Measurements from ENCODE around the gene HOXD13.

HOXD13 gene

DNA sequence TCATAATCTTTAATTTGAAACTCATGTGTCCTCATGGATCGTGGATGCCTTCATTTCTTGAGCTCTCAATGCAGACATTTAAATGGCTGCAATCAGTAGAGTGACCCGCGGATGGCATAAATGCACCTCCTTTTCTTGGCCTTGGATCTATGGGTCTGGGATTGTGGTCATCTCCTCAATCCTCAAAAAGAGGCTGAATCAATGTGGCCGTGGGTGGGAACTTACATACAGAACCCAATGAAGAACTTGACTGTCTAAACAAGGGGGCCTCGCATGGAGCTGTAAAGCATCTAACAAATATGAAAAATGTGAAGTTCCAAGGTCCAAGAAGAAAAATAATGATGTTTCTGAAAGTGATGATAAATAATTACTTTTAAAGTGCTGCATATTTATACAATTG lies 2.9 kb downstream of the HOXD13 start:
- no peak for DNase-seq (ENCODE audit: low spot score)

DNA sequence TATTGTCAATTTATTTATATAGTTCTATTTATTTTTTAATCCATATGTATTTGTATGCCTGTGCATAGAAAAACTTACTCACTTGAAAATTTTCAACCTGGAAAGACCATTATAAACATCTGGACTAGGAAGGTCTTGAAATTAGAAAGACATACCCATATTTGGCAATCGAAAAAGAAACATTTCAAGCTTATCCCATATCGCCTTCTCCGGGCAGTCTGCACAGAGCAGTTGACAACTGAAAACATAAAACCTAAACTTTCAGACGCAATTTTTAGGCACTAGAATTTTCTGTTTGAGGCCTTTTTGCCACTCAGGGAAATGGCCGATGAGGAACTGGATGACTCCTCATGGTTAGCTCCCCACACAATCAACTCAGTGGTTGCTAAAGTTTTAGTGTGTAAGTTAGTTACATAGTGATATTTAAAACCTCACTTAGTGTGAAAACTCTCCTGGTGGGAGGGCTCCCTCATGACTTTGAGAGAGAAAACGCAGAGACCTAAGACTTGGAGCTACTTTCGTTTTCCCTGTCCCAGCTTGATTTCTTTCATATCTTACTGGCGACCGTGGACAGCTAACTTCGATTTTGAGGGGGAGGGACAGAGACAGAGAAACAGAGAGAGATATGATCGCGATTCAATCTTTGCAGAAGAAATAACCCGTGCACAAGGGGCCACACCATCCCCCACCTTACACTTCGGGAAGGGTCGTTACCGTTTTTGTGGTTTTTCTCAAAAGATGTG lies 3.9 kb downstream of the HOXD13 start:
- DNase-seq (ENCODE audit: low spot score) = no peak

DNA sequence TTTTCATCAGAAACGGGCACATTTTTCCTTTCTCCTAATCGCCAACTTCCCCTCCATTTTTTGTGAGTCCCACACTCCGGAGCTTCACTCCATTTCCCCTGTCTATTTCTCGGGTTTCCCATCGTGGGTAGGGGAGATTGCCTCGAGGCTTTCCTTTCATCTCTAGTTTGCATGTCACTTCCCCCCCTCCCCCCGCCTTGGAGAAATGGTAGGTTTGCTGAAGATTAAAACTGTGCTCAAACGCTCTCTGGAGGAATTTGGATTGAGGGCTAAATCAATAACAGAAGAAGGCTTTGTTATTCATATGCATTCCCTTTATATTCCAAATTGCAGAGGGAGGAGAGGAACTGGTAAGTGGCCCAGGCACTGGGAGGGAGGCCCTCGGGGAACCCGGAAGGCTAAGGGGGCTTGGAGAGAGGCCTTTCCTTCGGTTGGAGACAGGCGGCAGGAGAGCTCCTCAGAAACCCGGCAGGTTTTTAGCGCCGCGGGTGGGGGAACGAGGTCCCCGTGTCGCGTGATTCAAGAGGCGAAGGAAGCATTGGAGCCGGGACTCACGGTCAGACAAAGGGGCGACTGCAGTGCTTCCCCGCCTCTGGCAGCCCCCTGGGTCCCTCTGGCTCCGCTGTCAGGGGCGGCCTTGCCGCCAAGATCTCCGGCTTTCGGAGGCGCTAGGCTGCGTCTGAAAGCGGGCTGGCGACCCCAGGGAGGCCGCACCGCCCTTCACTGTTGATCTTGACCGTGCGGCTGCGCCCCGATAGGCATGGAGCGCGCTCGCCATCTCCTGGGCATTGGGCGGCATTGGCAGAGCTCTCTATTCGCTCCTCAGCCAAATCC lies 4.7 kb downstream of the HOXD13 start:
- peak; percentile 55 for DNase-seq (ENCODE audit: low spot score)

DNA sequence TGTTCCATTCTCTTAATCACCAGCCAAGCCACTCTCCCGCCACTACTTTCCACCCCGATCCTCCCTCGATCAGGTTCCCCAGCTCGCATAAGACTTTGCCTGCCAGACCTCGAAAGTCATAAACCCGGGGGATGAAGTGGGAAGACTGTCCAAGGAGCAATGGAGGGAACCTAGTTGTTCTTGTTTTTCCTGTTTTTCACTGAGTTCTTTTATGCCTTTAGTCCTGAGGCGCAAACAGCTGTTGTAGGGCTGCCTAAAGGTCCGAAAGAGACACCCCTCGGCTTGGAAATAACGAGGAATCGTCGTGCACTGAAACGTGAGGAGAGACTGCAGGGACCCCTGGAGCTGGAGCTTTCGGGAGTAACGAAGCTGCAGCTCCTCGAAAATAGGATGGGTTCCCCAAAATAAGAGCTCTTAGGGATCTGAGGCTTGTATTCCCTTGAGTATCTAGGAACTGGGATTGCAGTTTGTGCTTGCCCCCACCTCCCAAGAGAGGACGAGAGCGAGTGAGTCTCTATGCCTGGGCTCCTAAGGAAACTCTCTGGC lies 5.4 kb downstream of the HOXD13 start:
- no peak for DNase-seq (ENCODE audit: low spot score)

DNA sequence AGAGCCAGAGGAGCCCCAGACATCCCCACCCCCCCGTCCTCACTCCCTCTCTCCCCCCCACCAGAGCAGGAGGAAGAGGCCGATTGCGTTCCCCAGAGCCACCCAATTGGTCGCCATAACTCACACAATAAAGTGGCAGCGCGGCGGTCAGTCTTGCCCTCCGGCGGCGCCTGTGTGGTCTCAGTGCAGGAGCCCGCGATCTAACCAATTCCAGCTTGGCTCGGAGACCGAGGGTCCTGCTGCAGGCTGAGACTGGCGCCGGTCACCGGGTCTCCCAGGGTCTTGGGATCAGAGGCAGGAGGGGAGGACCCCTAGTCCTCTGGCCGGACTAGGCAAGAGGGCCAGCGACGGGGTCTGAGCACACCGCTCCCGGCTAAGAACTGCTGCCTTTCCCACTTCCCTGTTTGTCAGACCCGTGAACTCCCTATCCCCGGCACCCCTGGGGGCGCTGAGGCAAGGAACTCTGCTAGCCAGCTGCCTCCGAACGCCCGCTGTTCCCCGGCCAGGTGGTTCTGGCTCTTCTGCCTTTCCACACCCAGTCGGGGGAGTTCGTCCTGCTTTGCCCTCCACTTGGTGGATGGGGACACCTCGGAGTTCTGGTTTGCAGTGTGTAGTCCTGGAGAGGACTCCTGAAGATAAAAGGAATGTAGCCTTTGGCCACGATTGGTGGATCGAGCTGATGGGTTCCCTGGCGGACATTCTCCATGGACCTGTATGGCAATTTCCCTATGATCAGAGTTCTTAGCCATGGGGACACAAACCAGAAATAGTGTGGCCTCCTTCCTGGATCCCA lies 6.0 kb downstream of the HOXD13 start:
- DNase-seq (ENCODE audit: low spot score) = no peak

DNA sequence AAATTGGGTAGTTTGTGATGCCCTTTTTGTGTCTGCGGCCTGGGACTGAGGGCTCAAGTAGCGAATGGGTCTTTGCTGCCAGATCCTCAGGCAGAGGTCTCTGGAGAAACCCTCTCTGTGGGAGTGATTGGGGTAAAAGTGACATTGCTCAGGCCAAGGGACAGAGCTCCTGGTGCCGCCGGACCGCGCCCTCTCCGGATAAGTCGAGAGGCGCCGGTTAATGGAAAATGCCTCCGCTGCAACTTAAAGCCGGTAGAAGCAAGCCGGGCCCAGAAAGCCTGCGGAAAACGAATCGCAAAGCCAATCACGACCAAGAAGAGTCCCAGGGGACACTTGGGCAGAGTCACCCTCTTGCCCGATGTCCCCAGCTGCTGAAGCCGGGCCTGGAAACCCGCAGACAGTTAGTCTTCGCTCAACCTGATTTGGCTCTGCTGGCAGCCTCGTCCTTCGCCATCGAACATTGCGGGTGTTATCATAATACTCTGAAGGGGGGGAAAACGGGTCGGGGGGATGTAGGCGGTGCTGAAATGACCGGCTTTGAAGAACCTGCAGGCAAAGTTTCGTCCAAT lies 6.7 kb downstream of the HOXD13 start:
- DNase-seq (ENCODE audit: low spot score) = no peak

DNA sequence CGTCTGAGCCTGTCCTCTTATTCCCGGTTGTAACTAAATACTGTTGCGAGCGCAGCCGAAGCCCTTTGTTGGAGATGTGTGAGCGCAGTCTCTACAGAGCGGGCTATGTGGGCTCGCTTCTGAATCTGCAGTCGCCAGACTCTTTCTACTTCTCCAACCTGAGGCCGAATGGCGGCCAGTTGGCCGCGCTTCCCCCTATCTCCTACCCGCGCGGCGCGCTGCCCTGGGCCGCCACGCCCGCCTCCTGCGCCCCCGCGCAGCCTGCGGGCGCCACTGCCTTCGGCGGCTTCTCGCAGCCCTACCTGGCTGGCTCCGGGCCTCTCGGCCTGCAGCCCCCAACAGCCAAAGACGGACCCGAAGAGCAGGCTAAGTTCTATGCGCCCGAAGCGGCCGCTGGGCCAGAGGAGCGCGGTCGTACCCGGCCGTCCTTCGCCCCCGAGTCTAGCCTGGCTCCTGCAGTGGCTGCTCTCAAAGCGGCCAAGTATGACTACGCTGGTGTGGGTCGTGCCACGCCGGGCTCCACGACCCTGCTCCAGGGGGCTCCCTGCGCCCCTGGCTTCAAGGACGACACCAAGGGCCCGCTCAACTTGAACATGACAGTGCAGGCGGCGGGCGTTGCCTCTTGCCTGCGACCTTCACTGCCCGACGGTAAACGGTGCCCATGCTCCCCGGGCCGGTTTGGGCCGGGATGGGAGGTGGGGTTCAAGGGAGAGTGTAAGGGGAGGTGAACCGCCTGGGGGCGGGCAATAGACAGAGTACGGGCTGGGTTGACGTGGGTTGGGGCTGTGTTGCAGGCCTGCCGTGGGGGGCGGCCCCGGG lies 7.4 kb downstream of the HOXD13 start, which contains the start of gene HOXD12:
TSS of gene HOXD12 (plus strand) at position 68 of the 819 bp plus-strand sequence. CDS start at position 75, 7 bp downstream.
- no peak for DNase-seq (ENCODE audit: low spot score)

DNA sequence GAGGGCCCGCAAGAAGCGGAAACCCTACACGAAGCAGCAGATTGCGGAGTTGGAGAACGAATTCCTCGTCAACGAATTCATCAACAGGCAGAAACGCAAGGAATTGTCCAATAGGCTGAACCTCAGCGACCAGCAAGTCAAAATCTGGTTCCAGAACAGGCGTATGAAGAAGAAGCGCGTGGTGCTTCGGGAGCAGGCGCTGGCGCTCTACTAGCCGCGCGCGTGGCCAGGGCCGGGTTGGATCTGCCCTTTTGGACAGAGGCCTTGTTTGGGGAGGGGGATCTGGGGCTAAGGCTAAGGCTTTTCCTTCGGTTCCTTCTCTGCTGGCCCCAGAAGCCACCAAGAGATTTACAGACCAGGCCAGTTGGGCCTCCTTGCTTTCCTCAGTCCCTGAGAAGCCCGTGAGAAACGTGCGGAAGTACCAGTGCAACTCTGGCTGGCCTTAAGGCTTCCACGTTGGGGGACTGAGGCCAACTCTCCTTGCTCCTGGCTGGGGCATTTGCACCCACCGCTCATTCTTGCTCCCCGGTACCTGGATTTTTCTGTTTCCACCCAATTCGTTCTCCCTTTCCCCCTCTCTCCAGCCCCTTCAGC lies 8.1 kb downstream of the HOXD13 start:
- DNase-seq (ENCODE audit: low spot score) = no peak

DNA sequence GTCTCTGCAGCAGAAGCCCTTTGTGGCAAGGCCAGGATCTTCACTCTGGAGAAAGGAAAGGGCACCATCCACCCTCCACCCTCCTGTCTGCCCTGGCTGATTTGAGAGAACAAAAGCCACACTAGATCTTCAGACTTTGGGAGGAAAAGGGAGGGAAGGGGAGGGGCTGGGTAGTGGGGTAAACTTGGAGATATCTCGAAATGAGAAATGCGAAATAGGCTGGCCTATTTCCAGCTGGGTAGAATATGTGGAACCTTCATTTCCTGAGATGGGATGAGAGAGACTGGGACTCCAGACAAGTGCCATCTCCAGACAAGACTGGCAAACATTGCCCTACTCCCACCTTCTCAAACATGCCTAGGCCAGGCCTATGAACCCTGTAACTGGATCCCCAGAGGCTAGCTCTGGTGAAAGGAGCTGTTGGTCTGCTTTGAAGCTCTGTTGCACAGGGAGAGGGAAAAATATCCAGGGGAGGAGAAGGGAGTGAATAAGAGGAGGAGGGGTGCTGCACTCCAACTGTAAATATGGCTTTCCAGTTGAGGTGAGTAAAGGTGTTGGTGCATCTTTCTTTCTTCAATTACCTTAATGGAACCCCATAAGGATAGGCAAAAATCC lies 8.8 kb downstream of the HOXD13 start:
- no peak for DNase-seq (ENCODE audit: low spot score)

DNA sequence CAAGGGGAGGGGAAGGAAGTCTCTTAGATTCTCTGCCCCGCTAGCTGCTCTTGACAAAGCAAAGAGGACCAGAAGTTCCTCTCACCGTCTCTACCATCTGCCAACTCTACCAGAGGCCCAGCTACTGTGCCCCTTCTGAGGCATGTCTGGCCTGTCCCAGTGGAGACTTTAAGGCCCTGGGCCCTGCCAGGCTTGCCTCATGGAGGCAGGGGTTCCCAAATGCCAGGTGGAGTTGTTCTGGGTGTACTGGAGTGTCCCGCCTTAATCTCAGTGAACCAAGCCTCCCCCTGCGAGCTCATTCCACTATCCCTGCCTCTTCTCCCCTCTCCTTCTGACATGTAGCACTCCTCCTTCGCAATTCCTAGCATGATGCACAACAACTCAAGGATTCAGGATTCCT lies 9.3 kb downstream of the HOXD13 start:
- no peak for DNase-seq (ENCODE audit: low spot score)

DNA sequence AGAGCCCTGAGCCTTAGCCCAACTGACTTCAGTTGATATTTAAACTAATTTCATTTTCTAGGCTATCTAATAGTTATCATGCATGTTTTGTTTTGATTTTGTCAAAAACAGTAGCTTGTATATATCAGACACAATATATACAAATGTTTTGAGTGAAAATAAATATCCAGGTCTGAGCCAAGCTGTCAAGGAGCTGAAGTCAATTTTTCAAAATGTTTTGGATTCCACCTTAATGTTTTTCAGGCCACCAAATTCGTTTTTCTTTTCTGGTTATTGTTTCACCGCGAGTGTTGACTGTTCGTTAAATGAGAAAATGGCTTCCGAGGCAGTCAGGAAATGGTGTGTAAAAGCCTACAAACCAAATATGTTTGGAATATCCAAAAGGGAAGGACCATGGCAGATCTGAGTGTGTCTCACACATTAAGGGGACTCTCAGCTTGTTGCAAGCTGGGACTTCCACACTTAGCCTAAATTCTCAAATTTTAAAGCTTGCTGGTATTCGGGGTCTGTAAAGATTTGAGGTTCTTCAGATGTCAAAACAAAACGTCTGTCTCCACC lies 9.9 kb downstream of the HOXD13 start:
- no peak for DNase-seq (ENCODE audit: low spot score)

DNA sequence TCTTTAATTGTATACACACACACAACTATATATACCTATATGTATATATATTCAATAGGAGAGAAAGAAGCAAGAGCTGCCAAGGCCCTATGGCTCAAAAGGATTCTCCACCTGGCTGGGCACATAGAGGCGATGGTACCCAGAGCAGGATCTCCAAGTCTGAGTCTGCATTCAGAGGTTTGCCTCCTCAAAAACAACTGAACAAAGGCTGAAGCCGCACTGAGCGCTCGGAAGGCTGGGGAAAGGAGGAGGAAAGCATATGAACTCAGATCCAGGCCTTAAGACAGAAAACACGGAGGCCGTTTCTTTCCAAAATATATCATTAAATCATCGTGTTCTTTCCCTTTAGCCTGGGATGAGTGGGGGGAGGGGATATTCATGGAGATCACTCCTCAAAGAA lies 10.7 kb downstream of the HOXD13 start:
- DNase-seq (ENCODE audit: low spot score) = no peak

DNA sequence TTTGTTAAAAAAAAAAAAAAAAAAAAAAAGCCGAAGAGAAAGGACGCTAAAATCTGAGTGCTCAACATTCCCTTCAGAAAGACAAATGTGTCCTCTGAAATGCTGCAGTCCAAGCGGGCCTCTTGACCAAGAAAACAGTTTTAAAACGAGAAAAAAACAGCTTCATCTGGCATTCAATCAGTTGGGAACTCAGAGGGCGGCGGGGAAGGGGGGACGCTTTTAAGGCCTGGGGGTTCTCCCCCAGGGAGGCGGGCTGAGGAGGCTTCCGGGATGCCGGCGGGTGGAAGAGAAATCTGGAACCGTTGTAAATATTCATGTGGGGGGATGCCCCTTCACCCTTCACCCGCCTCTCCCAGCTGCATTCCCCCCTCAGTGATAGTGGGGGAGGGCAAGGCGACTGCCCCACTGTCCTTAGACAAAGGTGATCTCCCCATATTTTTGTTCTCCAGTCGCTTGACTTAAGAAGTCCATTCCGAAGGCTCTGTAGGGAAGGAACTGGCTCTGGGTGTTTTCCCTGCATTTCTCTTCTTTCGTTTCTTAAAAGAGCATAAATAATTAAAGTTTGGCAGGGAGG lies 11.3 kb downstream of the HOXD13 start:
- DNase-seq (ENCODE audit: low spot score) = no peak

DNA sequence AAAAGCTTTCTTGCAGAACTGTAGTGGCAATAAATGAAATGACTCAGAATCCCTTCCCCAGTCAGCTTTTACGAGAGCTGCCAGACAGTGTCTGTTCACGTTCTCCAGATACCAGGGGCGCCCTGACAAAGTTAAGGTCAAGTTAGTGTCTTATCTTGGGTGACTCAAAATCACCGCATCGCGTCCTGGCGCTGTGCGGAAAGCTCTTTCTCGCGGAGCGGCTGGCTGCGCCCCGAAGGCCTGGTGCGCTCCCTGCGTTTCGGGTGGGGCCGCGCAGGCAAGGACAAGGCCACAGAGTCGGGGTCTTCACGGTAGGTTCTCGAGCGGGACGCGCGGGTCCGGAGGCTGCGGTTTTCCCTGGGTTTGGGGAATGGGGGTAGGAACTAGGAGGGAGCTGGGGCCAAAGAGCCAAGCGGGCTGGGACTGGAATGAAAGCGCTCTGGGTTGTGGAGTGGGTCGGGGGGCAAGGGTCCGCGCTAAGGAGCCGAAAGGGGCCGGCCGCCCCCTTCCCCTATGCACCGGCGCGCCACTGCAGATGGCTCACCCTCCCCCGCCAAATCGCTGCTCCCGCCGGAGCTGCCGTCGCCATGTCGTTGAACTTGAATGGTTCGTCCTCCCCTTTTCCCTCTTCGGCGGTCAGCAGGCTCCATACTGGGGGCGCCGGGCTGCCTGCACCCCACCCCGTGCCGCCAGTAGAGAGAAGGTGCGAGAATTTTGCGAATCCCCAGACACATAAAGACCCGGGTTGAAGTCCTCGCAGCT lies 12.0 kb downstream of the HOXD13 start:
- DNase-seq (ENCODE audit: low spot score) = no peak

DNA sequence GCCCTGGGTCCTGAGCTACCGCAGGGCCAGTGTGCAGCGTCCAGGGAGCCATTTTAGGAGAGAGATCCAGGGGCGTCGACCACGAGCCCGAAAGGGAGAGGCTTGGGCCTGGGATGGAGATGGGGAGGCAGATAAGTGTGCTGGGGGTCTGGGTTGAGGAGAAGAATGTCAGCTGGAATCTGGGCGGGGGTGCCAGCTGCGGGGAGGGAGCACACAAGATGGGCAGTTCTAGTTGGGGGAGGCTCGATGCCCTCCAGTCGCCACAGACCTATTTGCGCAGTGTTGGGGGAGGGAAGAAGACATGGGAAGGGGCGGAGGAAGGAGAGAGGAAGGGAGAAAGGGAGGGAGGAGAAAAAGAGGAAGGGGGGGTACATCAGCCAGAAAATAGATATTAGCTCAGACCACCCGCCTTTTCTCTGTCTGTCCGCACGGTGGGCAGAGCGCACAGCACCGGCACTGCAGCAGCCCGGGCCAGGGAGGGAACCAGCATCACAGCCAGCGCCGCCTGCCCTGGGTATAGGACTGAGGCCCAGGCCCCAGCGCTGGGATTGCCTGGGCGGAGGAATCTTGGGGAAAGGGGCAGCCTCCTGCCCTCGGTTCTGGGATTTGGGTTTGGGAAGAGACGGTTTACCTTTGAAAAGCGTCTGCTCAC lies 12.7 kb downstream of the HOXD13 start:
- no peak for DNase-seq (ENCODE audit: low spot score)

DNA sequence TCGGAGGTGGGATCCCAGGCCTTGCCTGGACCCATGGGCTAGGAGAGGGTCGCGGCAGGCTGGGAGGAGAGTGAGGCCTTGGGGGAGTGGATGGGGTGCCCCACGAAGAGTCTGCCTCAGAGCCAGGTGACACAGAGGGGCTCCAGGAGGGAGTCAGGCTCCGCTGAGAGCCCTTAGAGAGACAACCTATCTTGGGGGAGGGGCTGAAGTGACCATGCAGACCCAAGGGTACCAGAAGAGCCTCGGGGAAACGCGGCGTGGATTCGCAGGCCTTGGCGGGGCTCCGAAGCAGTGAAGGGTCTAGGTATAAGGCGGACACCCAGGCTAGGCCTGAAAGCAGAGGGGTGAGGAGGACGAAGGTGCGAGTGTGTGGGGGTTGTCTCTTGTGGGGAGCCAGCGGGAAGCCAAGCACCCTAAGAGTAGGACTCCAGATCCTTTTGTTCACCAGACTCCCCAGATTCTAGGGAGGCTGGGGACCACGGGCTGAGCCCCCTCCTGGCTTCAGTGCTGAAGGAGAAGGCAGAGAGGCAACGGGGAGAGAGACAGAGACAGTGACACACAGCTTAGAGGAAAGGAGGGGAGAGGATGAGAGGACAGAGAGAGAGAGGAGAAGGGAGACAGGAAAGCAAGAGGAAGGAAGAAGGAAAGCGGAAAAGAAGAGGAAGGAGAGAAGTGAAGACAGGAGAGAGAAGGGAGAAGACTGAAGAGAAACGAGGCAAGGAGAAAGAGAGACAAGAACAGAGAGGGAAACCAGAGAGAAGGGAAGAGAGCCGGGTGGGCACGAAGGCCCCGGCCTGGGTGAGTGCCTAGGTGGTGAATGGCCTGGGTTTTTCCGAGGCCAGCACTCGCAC lies 13.4 kb downstream of the HOXD13 start:
- no peak for DNase-seq (ENCODE audit: low spot score)
